Calu3 (cell line): ENCODE results near the gene HOOK1. TPM values are rescaled to one million over a fixed set of nuclear protein-coding genes. Genes with fewer than 3 reads are reported as not detected.

Source experiments
- BruUV-seq: library from RNA; stranded (reverse); fragments of 400-500 nt; replicated peaks from 2 replicates; lab custom pipeline; 2021; lab: Mats Ljungman, UMichigan
- CTCF ChIA-PET: fragments of 300-600 bp; sonication (Branson Sonifier 250); formaldehyde crosslinking; loops from one replicate; lab custom pipeline; 2022; ENCODE audit warnings: antibody characterized with exemption; lab: Charles Lee
- DNase-seq: peaks from one replicate; pipeline ENCODE4 v3.0.0; 2022
- H3K27ac Mint-ChIP-seq: one replicate; pipeline ENCODE4 v1.8.0; 2022; ENCODE audit warnings: mixed read lengths; ENCODE audit not compliant: unreplicated experiment
- H3K27me3 Mint-ChIP-seq: one replicate; pipeline ENCODE4 v1.8.0; 2022; ENCODE audit warnings: mixed read lengths; ENCODE audit not compliant: unreplicated experiment
- H3K36me3 Mint-ChIP-seq: one replicate; pipeline ENCODE4 v1.8.0; 2022; ENCODE audit warnings: mild to moderate bottlenecking, moderate library complexity, mixed read lengths; ENCODE audit not compliant: insufficient read depth, unreplicated experiment
- H3K4me1 Mint-ChIP-seq: one replicate; pipeline ENCODE4 v1.8.0; 2022; ENCODE audit warnings: mild to moderate bottlenecking, low read depth, mixed read lengths; ENCODE audit not compliant: unreplicated experiment
- H3K4me3 Mint-ChIP-seq: one replicate; pipeline ENCODE4 v1.8.0; 2022; ENCODE audit warnings: mild to moderate bottlenecking, low read depth, moderate library complexity, mixed read lengths; ENCODE audit not compliant: unreplicated experiment
- H3K9me3 Mint-ChIP-seq: one replicate; pipeline ENCODE4 v1.8.0; 2022; ENCODE audit warnings: low read depth, mixed read lengths; ENCODE audit not compliant: unreplicated experiment
- intact Hi-C: fragments of 100-400 bp; cut with micrococcal nuclease; formaldehyde crosslinking; loops from one replicate; pipeline ENCODE4 v1.10.0; 2022; ENCODE audit not compliant: unreplicated experiment
- total RNA-seq: library from RNA; stranded (reverse); gene quantifications from 2 replicates; pipeline ENCODE4 v1.2.3, GENCODE V29; 2022
- TF ChIP-seq, protein P1 (sequence below): fragments of 200-600 bp; IDR thresholded peaks from one replicate; pipeline ENCODE4 v1.8.0; 2022; ENCODE audit warnings: antibody characterized with exemption; ENCODE audit not compliant: unreplicated experiment

Gene HOOK1
- total RNA-seq, 1 experiment from 2014 or later: 50.4 TPM

DNA sequence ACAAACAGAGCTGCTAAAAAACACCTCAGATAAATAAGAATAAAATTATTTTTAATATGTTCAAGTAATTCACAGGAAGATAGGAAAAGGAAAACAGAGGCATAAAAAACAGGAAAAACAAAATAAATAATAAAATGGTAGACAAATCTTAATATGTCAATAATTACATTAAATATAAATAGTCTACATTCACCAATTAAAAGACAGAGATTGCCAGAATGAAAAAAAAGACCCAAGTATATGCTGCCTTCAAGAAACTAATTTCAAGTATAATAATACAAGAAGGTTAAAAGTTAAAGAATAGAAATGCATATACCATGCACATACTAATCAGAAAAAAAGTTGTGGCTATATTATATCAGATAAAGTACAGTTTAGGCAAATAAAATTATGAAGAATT, 109.9 kb downstream of the HOOK1 start:
- peaks cover 5% of the 10 kb centered on the region for H3K9me3 Mint-ChIP-seq
- no TSS peak for BruUV-seq
- TF ChIP-seq, protein P1, sequence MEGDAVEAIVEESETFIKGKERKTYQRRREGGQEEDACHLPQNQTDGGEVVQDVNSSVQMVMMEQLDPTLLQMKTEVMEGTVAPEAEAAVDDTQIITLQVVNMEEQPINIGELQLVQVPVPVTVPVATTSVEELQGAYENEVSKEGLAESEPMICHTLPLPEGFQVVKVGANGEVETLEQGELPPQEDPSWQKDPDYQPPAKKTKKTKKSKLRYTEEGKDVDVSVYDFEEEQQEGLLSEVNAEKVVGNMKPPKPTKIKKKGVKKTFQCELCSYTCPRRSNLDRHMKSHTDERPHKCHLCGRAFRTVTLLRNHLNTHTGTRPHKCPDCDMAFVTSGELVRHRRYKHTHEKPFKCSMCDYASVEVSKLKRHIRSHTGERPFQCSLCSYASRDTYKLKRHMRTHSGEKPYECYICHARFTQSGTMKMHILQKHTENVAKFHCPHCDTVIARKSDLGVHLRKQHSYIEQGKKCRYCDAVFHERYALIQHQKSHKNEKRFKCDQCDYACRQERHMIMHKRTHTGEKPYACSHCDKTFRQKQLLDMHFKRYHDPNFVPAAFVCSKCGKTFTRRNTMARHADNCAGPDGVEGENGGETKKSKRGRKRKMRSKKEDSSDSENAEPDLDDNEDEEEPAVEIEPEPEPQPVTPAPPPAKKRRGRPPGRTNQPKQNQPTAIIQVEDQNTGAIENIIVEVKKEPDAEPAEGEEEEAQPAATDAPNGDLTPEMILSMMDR: no peak
- no peak overlapping the region for H3K4me3 Mint-ChIP-seq
- H3K4me1 Mint-ChIP-seq: peaks cover 11% of the 10 kb centered on the region
- peaks cover 13% of the 10 kb centered on the region for H3K27me3 Mint-ChIP-seq
- H3K36me3 Mint-ChIP-seq: peaks cover 13% of the 10 kb centered on the region
- intact Hi-C loops: loop anchor here (5.0 kb wide), 1 partner anchor 32 kb away; no protein-coding TSS in a partner anchor
- DNase-seq: no peak
- CTCF ChIA-PET: no interaction called here
- no peak overlapping the region for H3K27ac Mint-ChIP-seq

Other genes with a start within 250 kb of the HOOK1 start
- 15.2 and 17.0 TPM in 2 replicates for gene CYP2J2, start 111.8 kb downstream of the HOOK1 start, total RNA-seq